DND-41 (cell line): ENCODE measurements around the gene EVI5L.
"Not testable (repeated sequence)": the region's sequence is repeated elsewhere in the genome, so short reads cannot be mapped to it uniquely, and the experiment has no call there.

Experiments used
- ATAC-seq: fragments of 200-7000 bp; cut with Tn5 transposase; 3 replicates; pipeline ENCODE4 v1.9.1; 2021; ENCODE audit warnings: low read depth; ENCODE audit not compliant: insufficient read depth
- DNase-seq: peaks from one replicate; pipeline ENCODE4 v3.0.0-alpha.2; 2020
- H2AFZ ChIP-seq: 2 replicates; pipeline ENCODE4 v1.6.0; 2012; ENCODE audit warnings: low read depth, low read length
- H3K27ac ChIP-seq: 2 replicates; pipeline ENCODE4 v1.5.1; 2012; ENCODE audit warnings: low read length, inconsistent platforms
- H3K27me3 ChIP-seq: fragments of 200-600 bp; sonication (generic); 2 replicates; pipeline ENCODE4 v1.6.0; 2012; ENCODE audit warnings: low read length, mild to moderate bottlenecking, inconsistent platforms; ENCODE audit not compliant: insufficient read depth, poor library complexity
- H3K36me3 ChIP-seq: 2 replicates; pipeline ENCODE4 v1.5.1; 2012; ENCODE audit warnings: low read length, inconsistent platforms; ENCODE audit not compliant: insufficient read depth
- H3K4me1 ChIP-seq: 2 replicates; pipeline ENCODE4 v1.5.1; 2012; ENCODE audit warnings: mild to moderate bottlenecking, low read length; ENCODE audit not compliant: insufficient read depth
- H3K4me2 ChIP-seq: 2 replicates; pipeline ENCODE4 v1.6.0; 2012; ENCODE audit warnings: mild to moderate bottlenecking, moderate library complexity, low read length, inconsistent platforms; ENCODE audit not compliant: insufficient read depth
- H3K4me3 ChIP-seq, 2 experiments: fragments of 200-600 bp in 1 of 2; shearing (Covaris generic) in 1 of 2; 2 replicates each; pipeline ENCODE4 v1.5.1; 2012 to 2016; ENCODE audit warnings: inconsistent platforms in 2 of 2, low read length in 2 of 2, mild to moderate bottlenecking in 2 of 2, low read depth in 1 of 2, moderate library complexity in 1 of 2
- H3K79me2 ChIP-seq: 2 replicates; pipeline ENCODE4 v1.6.0; 2012; ENCODE audit warnings: low read length, inconsistent platforms; ENCODE audit not compliant: insufficient read depth
- H3K9ac ChIP-seq: 2 replicates; pipeline ENCODE4 v1.6.0; 2012; ENCODE audit warnings: low read depth, mild to moderate bottlenecking, inconsistent platforms, low read length, moderate library complexity
- H3K9me3 ChIP-seq: 2 replicates; pipeline ENCODE4 v1.5.1; 2012; ENCODE audit warnings: low read length, moderate library complexity, mild to moderate bottlenecking, inconsistent platforms; ENCODE audit not compliant: insufficient read depth, severe bottlenecking
- H4K20me1 ChIP-seq: 2 replicates; pipeline ENCODE4 v1.6.0; 2012; ENCODE audit warnings: low read length; ENCODE audit not compliant: insufficient read depth
- CTCF ChIP-seq: IDR thresholded peaks from 2 replicates; pipeline ENCODE4 v1.5.1; 2012; ENCODE audit warnings: borderline replicate concordance, low read length, moderate library complexity, mild to moderate bottlenecking; ENCODE audit not compliant: poor library complexity, severe bottlenecking; ENCODE audit errors: extremely low read depth
- EZH2 ChIP-seq: IDR thresholded peaks from 3 replicates; pipeline ENCODE4 v1.6.1; 2012; ENCODE audit warnings: borderline replicate concordance, low read depth, mild to moderate bottlenecking, moderate library complexity, low read length, inconsistent platforms; ENCODE audit not compliant: severe bottlenecking

The EVI5L gene

GRCh38 chr19:7815325-7815724 is 14.7 kb upstream of the EVI5L start:
- no peaks in the 10 kb centered on the region for H3K36me3 ChIP-seq
- H3K4me3 ChIP-seq = no peak overlapping the region
- H4K20me1 ChIP-seq = no peaks in the 10 kb centered on the region
- ATAC-seq = no peak
- peaks cover 4% of the 10 kb centered on the region for H3K9me3 ChIP-seq
- H3K4me1 ChIP-seq = no peaks in the 10 kb centered on the region
- no peak overlapping the region for H3K4me2 ChIP-seq
- no peak overlapping the region for H2AFZ ChIP-seq
- no peak overlapping the region for H3K9ac ChIP-seq
- no peak overlapping the region for H3K27ac ChIP-seq
- H3K27me3 ChIP-seq = peaks cover 7% of the 10 kb centered on the region
- H3K79me2 ChIP-seq = no peaks in the 10 kb centered on the region
- DNase-seq = no peak
- TF ChIP-seq CTCF (no peak), EZH2 (no peak)

- not testable (repeated sequence) for H3K4me1 ChIP-seq, H3K4me2 ChIP-seq, H2AFZ ChIP-seq, H4K20me1 ChIP-seq, ATAC-seq, H3K27ac ChIP-seq, H3K79me2 ChIP-seq, H3K36me3 ChIP-seq, H3K9ac ChIP-seq, H3K9me3 ChIP-seq, H3K4me3 ChIP-seq, DNase-seq
- peaks cover 12% of the 10 kb centered on the region for H3K27me3 ChIP-seq
Measured at GRCh38 chr19:7816040-7816439, 14.0 kb upstream of the EVI5L start.

- no peak for DNase-seq
- Histone ChIP-seq H3K4me2 (no peak overlapping the region), H3K4me3 (no peak overlapping the region), H3K9me3 (peaks cover 4% of the 10 kb centered on the region), H3K79me2 (no peaks in the 10 kb centered on the region), H3K27ac (no peak overlapping the region), H3K4me1 (no peaks in the 10 kb centered on the region), H3K9ac (no peak overlapping the region), H3K36me3 (no peaks in the 10 kb centered on the region), H4K20me1 (no peaks in the 10 kb centered on the region), H3K27me3 (peaks cover 12% of the 10 kb centered on the region), H2AFZ (no peak overlapping the region)
- ATAC-seq = no peak
- TF ChIP-seq CTCF = no peak
Measured at GRCh38 chr19:7817801-7818200, 12.2 kb upstream of the EVI5L start.

- Histone ChIP-seq H3K4me1 (no peaks in the 10 kb centered on the region), H3K4me2 (no peak overlapping the region), H3K27me3 (peaks cover 12% of the 10 kb centered on the region), H3K9me3 (peaks cover 4% of the 10 kb centered on the region), H3K79me2 (no peaks in the 10 kb centered on the region), H4K20me1 (no peaks in the 10 kb centered on the region), H3K27ac (no peak overlapping the region), H3K36me3 (no peaks in the 10 kb centered on the region), H2AFZ (no peak overlapping the region), H3K9ac (no peak overlapping the region), H3K4me3 (no peak overlapping the region)
- no peak for ATAC-seq
- TF ChIP-seq EZH2 = no peak
- DNase-seq = no peak
Measured at GRCh38 chr19:7818806-7819205, 11.2 kb upstream of the EVI5L start.
